Fibroblast of skin of left biceps (primary cell): ENCODE measurements around the gene ACAD10.
"Not testable (repeated sequence)": the region's sequence is repeated elsewhere in the genome, so short reads cannot be mapped to it uniquely, and the experiment has no call there.

Source experiments
- DNase-seq, 2 experiments: peaks; one replicate each; pipeline ENCODE4 v3.0.0-alpha.2; 2013; ENCODE audit warnings: low read depth in 2 of 2

ACAD10 gene

DNA sequence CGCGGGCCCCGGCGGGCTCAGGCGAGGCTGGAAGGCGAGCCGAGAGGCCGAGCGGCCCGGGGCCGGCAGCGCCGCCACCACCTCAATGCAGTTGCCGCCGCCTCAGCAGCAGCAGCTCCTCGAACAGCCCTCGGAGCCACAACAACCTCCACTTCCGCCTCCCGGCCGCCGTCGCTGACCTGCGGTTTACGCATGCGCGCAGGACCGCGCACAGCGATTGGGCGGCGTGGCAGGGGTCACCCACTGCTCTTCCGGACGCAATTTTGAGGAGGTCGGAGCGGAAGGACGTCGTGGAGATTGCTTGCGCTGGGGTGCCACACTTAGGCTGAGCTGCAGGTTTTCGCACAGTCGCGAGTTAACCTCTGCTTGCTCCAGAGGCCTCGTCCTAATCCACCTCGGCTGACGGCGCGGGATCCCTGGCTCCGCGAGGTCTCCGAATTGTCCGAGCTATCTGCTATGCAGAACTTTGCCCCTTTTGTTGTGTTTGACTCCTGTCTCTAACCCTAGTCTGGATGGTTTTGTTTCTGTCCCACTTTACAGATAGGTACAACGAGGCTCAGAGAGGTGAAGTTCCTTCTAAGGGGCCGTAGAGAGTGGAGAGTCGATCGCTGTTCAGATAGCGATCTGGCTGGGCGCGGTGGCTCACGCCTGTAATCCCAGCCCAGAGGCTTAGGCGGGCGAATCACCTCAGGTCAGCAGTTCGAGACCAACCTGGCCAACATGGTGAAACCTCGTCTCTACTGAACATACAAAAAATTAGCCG is at the start of gene ACAD10, which contains the start of gene BRAP:
TSS of gene ACAD10 (plus strand) at position 243 of the 763 bp plus-strand sequence. CDS start 6,657 bp downstream, outside the sequence.
TSS of gene BRAP (minus strand) at position 146 of the 763 bp plus-strand sequence. CDS start 164 bp downstream, outside the sequence.
- DNase-seq: peak; percentile 73 to 80

DNA sequence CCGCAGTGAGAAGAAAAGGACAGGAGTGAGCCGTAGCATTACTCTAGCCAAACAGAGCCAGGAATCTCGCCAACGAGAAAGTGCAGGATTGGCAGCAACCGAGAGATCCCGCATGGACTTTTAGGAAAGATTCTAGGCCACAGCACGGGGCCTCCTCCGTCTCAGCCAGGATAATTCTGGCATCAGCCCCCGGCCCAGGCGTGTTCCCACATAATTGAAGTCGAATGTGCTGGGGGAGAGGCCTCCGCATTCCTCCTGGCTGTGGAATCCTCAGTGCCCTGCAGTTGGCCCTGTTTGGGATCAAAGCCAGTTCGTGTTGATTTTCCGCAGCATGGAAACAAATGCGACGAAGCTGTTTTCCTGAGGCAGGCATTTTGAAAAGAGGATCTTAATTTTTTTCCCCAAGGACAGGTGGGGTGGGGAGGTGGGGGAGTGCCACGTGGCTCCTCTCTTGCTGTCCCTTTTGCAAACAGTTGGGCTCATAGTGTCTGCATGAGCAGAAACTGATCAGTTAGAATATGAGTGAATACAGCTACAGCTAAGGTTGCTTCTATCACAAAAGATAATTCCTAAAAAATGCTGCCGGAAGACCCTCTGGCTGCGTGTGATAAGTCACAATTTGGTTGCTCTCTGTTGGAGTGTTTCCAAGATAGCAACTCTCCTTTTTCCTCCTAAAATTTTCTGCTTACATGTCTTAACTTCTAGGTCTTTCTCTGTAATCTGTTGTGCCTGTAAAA is 49.5 kb upstream of the ACAD10 start:
- DNase-seq: peak; percentile 73 to 76

DNA sequence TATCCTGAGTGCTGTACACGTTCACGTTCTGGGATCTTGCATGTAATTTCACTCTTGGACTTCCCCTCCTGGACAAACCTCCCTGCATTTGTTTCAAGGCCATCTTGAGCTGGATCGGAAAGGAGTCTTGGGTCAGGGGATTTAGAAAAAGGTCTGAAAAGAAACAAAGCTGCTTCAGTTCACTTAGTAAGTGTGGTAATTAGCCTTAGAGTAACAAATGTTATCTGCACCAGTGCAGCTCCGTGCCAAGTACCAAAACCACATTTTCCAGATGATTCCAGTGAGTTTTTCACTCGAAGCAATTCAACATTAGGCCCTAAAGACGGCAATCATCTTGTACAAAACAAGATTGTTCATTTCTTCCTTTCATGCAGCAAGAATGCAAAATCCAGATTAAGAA is 47.3 kb upstream of the ACAD10 start:
- DNase-seq: no peak

GRCh38 chr12:111640506-111640905 is 45.3 kb upstream of the ACAD10 start:
- no peak for DNase-seq

DNA sequence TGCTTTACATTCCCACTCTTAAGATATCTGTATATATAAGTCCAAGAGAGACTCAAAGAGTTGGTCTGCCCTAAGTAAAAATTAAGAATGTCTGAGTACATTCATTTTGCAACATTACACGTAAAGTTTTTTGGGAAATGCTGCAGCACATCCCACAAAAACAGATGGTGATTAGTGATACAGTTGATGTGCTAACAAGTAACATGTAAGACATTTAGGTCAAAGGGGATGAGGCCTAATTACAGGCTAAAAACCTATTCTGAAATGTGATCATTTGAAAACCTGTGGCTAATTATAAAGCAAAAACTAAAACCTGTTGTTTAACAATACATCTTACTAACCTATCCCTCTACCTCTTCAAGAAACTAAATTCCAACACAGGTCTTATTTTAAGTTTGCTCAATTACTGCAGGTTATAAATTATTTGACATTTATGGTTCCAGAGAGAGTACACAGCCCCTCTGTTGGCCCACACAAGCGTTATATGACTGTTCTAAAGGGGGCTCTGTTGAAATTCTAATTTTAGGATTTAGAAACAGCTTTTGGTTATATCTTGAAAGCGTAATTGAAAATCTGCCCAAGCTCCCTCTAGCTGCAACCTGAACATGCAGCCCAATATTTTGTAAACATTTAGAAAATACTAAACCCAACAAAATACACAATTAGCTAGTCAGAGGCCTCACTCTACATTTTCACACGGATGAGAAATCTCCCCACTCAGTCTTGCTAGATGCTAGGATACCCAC is 43.0 kb upstream of the ACAD10 start:
- DNase-seq: no peak

DNA sequence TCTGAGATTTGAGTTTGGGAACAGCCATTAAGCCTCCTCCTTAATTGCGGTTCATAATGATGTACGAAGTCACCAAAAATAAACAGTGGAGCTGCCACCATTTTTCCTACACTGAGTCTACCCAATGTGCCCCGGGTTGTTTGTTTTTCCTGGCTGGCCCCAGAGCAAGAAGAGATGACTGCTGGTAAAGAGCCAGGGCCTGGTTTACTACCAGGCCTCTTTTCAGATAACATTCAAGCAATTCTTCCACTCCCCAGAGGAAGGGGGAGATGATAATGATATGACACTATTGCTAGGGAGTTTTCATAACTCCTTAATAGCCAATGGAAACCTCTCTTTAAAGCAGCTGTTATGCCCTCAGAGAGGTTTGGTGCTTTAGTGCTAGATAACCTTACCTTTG is 42.4 kb upstream of the ACAD10 start:
- no peak for DNase-seq

GRCh38 chr12:111645433-111645832 is 40.4 kb upstream of the ACAD10 start:
- DNase-seq: no peak

- no peak for DNase-seq
Observed at GRCh38 chr12:111650912-111651311, 34.9 kb upstream of the ACAD10 start.

DNA sequence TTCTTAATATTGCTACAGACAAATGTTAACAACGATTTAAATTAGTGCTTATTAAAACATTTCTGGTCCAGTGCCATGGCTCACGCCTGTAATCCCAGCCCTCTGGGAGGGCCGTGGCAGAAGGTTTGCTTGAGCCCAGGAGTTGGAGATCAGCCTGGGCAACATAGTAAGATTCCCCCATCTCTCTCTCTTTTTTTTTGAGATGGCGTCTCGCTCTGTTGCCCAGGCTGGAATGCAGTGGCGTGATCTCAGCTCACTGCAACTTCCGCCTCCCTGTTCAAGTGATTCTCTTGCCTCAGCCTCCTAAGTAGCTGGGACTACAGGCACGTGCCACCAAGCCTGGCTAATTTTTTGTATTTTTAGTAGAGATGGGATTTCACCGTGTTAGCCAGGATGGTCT is 33.3 kb upstream of the ACAD10 start:
- DNase-seq: not testable (repeated sequence)

DNA sequence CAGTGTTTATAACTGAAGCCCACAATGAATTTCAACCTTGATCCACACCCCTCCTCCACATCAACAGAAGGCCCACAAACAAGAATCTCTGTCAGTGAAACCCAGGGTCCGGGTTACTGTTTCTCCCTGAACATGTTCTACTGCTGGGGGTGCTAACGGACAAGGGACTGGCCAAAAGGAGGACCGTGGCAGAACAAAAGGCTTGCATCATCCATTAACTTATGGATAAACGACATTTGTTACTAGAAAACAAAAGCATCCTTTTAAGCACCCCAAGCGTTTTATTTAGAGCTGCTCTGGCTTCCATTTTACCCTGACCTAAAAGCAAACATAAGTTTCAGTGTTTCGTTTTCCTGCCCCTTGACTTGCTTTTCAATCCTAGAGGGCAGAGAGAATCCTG is 32.3 kb upstream of the ACAD10 start:
- no peak for DNase-seq

DNA sequence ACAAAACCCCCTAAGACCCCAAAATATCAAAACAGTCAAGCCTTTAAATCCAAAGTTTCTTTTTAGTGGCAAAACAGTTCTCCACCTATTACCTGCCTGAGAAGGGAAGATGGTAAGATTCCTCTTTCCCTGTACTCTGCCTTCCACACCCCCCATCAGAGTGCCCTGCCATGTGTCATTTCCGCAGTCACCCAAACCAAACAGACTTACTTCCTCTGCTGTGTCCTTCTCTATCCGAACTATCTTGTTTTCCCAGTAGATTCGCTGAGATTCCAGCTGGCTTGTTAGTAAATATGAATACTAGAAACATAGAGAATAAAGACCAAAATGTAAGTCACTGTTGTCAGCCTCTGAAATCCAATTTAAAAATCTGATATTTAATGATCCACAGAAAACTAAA is 30.5 kb upstream of the ACAD10 start:
- no peak for DNase-seq

DNA sequence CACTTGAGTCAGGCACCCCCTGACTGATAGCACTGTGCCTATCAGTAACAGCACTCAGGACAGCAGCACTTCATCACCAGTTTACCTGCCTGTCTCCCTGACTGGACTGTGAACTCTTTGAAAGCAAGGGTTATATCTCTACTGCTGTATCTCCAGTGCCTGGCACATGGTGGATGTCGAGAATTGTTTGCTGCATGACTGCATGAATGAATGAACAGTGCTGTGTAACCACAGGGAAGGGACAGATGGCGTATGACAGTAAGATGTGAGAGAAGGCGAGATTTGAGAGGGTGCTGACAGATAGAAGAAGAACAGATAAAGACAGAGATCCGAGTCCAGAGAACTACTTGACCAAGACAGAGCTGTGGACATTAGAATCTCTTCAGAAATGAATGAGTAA is 29.8 kb upstream of the ACAD10 start:
- DNase-seq: no peak

- no peak for DNase-seq
Observed at GRCh38 chr12:111664499-111664898, 21.4 kb upstream of the ACAD10 start.

GRCh38 chr12:111664961-111665865 is 20.6 kb upstream of the ACAD10 start:
- no peak for DNase-seq

DNA sequence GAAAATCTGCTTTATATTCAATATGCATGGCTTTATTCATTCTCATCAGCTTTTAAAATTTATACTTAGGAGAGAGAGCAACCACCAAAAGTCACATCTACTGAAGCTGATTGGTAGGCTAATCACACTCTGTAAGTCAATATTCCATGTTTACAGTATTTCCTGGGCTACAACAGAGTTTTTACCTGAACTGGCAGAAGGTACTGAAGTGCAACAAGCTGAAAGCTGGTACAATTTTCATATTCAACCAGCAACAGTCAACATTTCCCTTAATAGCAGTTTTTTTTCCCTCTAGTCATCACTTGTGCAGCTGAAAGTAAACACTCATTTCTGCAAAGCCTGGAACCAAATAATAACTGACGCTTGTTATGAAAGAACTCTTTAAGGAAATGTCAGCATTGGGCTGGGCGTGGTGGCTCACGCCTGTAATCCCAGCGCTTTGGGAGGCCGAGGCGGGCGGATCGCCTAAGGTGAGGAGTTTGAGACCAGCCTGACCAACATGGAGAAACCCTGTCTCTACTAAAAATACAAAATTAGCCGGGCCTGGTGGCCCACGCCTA is 13.0 kb upstream of the ACAD10 start:
- no peak for DNase-seq

GRCh38 chr12:111673503-111673902 is 12.3 kb upstream of the ACAD10 start:
- no peak for DNase-seq

GRCh38 chr12:111677186-111677585 is 8.7 kb upstream of the ACAD10 start:
- DNase-seq: no peak

DNA sequence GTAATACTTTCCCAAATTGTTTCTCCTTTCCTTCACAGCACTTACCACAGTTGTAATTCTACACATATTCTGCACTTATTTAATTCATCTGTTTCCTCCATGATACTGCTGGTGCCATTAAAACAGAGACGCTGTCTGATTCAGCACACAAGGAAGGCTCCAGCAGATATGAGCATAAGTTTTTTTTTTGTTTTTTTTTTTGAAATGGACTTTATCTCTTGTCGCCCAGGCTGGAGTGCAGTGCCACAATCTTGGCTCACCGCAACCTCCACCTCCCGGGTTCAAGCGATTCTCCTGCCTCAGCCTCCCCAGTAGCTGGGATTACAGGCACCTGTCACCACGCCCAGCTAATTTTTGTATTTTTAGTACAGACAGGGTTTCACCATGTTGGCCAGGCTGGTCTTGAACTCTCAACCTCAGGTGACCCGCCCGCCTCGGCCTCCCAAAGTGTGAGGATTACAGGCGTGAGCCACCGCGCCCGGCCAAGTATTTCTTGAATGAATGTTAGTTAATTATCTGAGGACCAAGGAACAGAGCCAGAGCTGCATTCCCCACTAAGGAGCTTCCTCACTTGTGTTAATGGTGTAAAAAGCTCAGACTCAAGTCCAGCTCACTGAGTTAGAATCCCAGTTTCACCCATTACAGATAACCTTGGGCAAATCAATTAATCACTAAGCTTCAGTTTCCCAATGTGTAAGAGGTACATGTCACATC is 1.2 kb upstream of the ACAD10 start:
- DNase-seq: not testable (repeated sequence)

DNA sequence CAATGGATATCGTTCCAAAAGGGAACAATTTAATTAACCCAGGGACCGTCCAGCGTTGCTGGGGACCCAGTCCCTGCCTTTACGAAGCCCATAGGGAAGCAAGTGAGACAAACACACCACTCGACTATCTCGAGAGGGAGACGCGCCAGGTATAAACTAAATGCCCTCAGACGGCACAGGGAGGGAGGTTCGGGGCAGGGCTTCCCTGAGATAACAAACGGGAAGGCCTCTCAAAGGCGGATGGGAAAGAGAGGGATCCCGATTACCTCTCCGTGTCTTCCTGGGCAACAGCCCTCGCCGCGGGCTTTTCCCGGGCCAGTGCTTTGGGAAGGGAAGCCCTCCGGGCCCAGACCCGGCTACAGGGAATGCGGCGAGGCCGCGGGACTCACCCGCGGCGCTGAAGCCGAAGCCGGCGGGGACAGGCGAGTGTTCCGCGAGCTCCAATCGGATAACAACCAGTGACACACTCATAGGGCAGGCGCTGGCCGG is 487 bp upstream of the ACAD10 start:
- DNase-seq: no peak

- no peak for DNase-seq
Observed at GRCh38 chr12:111686574-111687105, 787 bp downstream of the ACAD10 start.
